Right lobe of liver (tissue), 4 donors: ENCODE results near the gene PHETA1.

Source experiments
- CTCF ChIP-seq, 4 donors: fragments of 200-600 bp in 3 of 4; fragments of 450-650 bp in 1 of 4; IDR thresholded peaks; one replicate each; pipeline versions ENCODE4 v1.5.1 to v1.8.0; 2016 to 2022; ENCODE audit warnings: antibody characterized with exemption in 4 of 4, mild to moderate bottlenecking in 2 of 4
- POLR2A ChIP-seq: fragments of 450-650 bp; IDR thresholded peaks from one replicate; pipeline ENCODE4 v1.6.1; 2017; ENCODE audit warnings: antibody characterized with exemption, mild to moderate bottlenecking
- donor health status: DM: no; HTN: no; CAD: no.
- donor health status: DM: no; HTN: no; CAD: no.
- donor health status: DM: no; HTN: yes; CAD: no.

GRCh38 chr12:111328138-111328537, 40.8 kb downstream of the PHETA1 start:
- TF ChIP-seq CTCF (IDR thresholded peaks at IDR 0.05) = no peak
- TF ChIP-seq POLR2A = no peak
